ENCODE data around the gene PTPRN2.

Gene PTPRN2

GRCh38 chr7:158193446-158193845, 394.2 kb downstream of the PTPRN2 start:
- H3K36me3 ChIP-seq (ENCODE audit: insufficient read depth, low read length), result no peaks in the 10 kb centered on the region
- H3K27me3 ChIP-seq (ENCODE audit: control insufficient read depth, insufficient read depth, low read length), result no peaks in the 10 kb centered on the region
- no peak overlapping the region for H3K9ac ChIP-seq (ENCODE audit: low read depth, low read length)
- H3K4me3 ChIP-seq (ENCODE audit: low read length), result no peak overlapping the region
- H3K4me2 ChIP-seq (ENCODE audit: low read length), result no peak overlapping the region
- peaks cover 8% of the 10 kb centered on the region for H3K9me3 ChIP-seq (replicated peaks; ENCODE audit: low read length)
- no peaks in the 10 kb centered on the region for H3K4me1 ChIP-seq (ENCODE audit: control insufficient read depth, insufficient read depth, low read length)

- Histone ChIP-seq H3K4me3 (ENCODE audit: low read length) (no peak overlapping the region), H3K4me2 (ENCODE audit: low read length) (no peak overlapping the region), H3K27me3 (ENCODE audit: control insufficient read depth, insufficient read depth, low read length) (no peaks in the 10 kb centered on the region), H3K36me3 (ENCODE audit: insufficient read depth, low read length) (no peaks in the 10 kb centered on the region), H3K4me1 (ENCODE audit: control insufficient read depth, insufficient read depth, low read length) (no peaks in the 10 kb centered on the region), H3K9me3 (replicated peaks; ENCODE audit: low read length) (peaks cover 3% of the 10 kb centered on the region), H3K9ac (ENCODE audit: low read depth, low read length) (no peak overlapping the region)
Measured at GRCh38 chr7:158192956-158193355, 394.7 kb downstream of the PTPRN2 start.

- Histone ChIP-seq H3K9me3 (replicated peaks; ENCODE audit: low read length) (peaks cover 3% of the 10 kb centered on the region), H3K9ac (ENCODE audit: low read depth, low read length) (no peak overlapping the region)
Measured at GRCh38 chr7:158192184-158192835, 395.3 kb downstream of the PTPRN2 start.

GRCh38 chr7:158191671-158192070, 396.0 kb downstream of the PTPRN2 start:
- H3K9ac ChIP-seq (ENCODE audit: low read depth, low read length), result no peak overlapping the region
- no peaks in the 10 kb centered on the region for H3K4me1 ChIP-seq (ENCODE audit: control insufficient read depth, insufficient read depth, low read length)
- peaks cover 3% of the 10 kb centered on the region for H3K9me3 ChIP-seq (replicated peaks; ENCODE audit: low read length)

More at GRCh38 chr7:158192184-158192835, 395.3 kb downstream of the PTPRN2 start:
- no peaks in the 10 kb centered on the region for H3K4me1 ChIP-seq (ENCODE audit: control insufficient read depth, insufficient read depth, low read length)
- no peak overlapping the region for H3K4me2 ChIP-seq (ENCODE audit: low read length)
- no peaks in the 10 kb centered on the region for H3K36me3 ChIP-seq (ENCODE audit: insufficient read depth, low read length)
- H3K27me3 ChIP-seq (ENCODE audit: control insufficient read depth, insufficient read depth, low read length), result no peaks in the 10 kb centered on the region
- H3K4me3 ChIP-seq (ENCODE audit: low read length), result no peak overlapping the region

GRCh38 chr7:158190756-158191155, 396.9 kb downstream of the PTPRN2 start:
- Histone ChIP-seq H3K9ac (ENCODE audit: low read depth, low read length) (no peak overlapping the region), H3K27me3 (ENCODE audit: control insufficient read depth, insufficient read depth, low read length) (no peaks in the 10 kb centered on the region), H3K4me3 (ENCODE audit: low read length) (no peak overlapping the region), H3K36me3 (ENCODE audit: insufficient read depth, low read length) (no peaks in the 10 kb centered on the region), H3K4me1 (ENCODE audit: control insufficient read depth, insufficient read depth, low read length) (no peaks in the 10 kb centered on the region), H3K4me2 (ENCODE audit: low read length) (no peak overlapping the region), H3K9me3 (replicated peaks; ENCODE audit: low read length) (peaks cover 3% of the 10 kb centered on the region)

More at GRCh38 chr7:158191671-158192070, 396.0 kb downstream of the PTPRN2 start:
- no peaks in the 10 kb centered on the region for H3K36me3 ChIP-seq (ENCODE audit: insufficient read depth, low read length)
- H3K27me3 ChIP-seq (ENCODE audit: control insufficient read depth, insufficient read depth, low read length), result no peaks in the 10 kb centered on the region
- no peak overlapping the region for H3K4me3 ChIP-seq (ENCODE audit: low read length)
- no peak overlapping the region for H3K4me2 ChIP-seq (ENCODE audit: low read length)

- Histone ChIP-seq H3K9me3 (replicated peaks; ENCODE audit: low read length) (peaks cover 3% of the 10 kb centered on the region), H3K9ac (ENCODE audit: low read depth, low read length) (no peak overlapping the region), H3K4me1 (ENCODE audit: control insufficient read depth, insufficient read depth, low read length) (no peaks in the 10 kb centered on the region), H3K36me3 (ENCODE audit: insufficient read depth, low read length) (no peaks in the 10 kb centered on the region), H3K27me3 (ENCODE audit: control insufficient read depth, insufficient read depth, low read length) (no peaks in the 10 kb centered on the region), H3K4me3 (ENCODE audit: low read length) (no peak overlapping the region), H3K4me2 (ENCODE audit: low read length) (no peak overlapping the region)
Measured at GRCh38 chr7:158188676-158189075, 398.9 kb downstream of the PTPRN2 start.

- H3K4me1 ChIP-seq (ENCODE audit: control insufficient read depth, insufficient read depth, low read length), result no peaks in the 10 kb centered on the region
- H3K27me3 ChIP-seq (ENCODE audit: control insufficient read depth, insufficient read depth, low read length), result no peaks in the 10 kb centered on the region
- no peak overlapping the region for H3K4me3 ChIP-seq (ENCODE audit: low read length)
- no peak overlapping the region for H3K9ac ChIP-seq (ENCODE audit: low read depth, low read length)
- peaks cover 11% of the 10 kb centered on the region for H3K9me3 ChIP-seq (replicated peaks; ENCODE audit: low read length)
- no peaks in the 10 kb centered on the region for H3K36me3 ChIP-seq (ENCODE audit: insufficient read depth, low read length)
- H3K4me2 ChIP-seq (ENCODE audit: low read length), result no peak overlapping the region
Measured at GRCh38 chr7:158187694-158187994, 400.0 kb downstream of the PTPRN2 start.

- Histone ChIP-seq H3K27me3 (ENCODE audit: control insufficient read depth, insufficient read depth, low read length) (no peaks in the 10 kb centered on the region), H3K9ac (ENCODE audit: low read depth, low read length) (no peak overlapping the region), H3K4me2 (ENCODE audit: low read length) (no peak overlapping the region), H3K36me3 (ENCODE audit: insufficient read depth, low read length) (no peaks in the 10 kb centered on the region), H3K9me3 (replicated peaks; ENCODE audit: low read length) (peaks cover 15% of the 10 kb centered on the region), H3K4me3 (ENCODE audit: low read length) (no peak overlapping the region), H3K4me1 (ENCODE audit: control insufficient read depth, insufficient read depth, low read length) (no peaks in the 10 kb centered on the region)
Measured at GRCh38 chr7:158186864-158187693, 400.5 kb downstream of the PTPRN2 start.

GRCh38 chr7:158186406-158186805, 401.2 kb downstream of the PTPRN2 start:
- H3K27me3 ChIP-seq (ENCODE audit: control insufficient read depth, insufficient read depth, low read length), result no peaks in the 10 kb centered on the region
- H3K9ac ChIP-seq (ENCODE audit: low read depth, low read length), result no peak overlapping the region
- no peak overlapping the region for H3K4me2 ChIP-seq (ENCODE audit: low read length)
- H3K9me3 ChIP-seq (replicated peaks; ENCODE audit: low read length), result peaks cover 15% of the 10 kb centered on the region
- no peaks in the 10 kb centered on the region for H3K36me3 ChIP-seq (ENCODE audit: insufficient read depth, low read length)
- H3K4me1 ChIP-seq (ENCODE audit: control insufficient read depth, insufficient read depth, low read length), result no peaks in the 10 kb centered on the region
- no peak overlapping the region for H3K4me3 ChIP-seq (ENCODE audit: low read length)

- H3K9me3 ChIP-seq (replicated peaks; ENCODE audit: low read length), result peaks cover 15% of the 10 kb centered on the region
- H3K9ac ChIP-seq (ENCODE audit: low read depth, low read length), result no peak overlapping the region
- no peak overlapping the region for H3K4me2 ChIP-seq (ENCODE audit: low read length)
- H3K27me3 ChIP-seq (ENCODE audit: control insufficient read depth, insufficient read depth, low read length), result no peaks in the 10 kb centered on the region
- no peaks in the 10 kb centered on the region for H3K4me1 ChIP-seq (ENCODE audit: control insufficient read depth, insufficient read depth, low read length)
- H3K4me3 ChIP-seq (ENCODE audit: low read length), result no peak overlapping the region
- H3K36me3 ChIP-seq (ENCODE audit: insufficient read depth, low read length), result no peaks in the 10 kb centered on the region
Measured at GRCh38 chr7:158185653-158186052, 402.0 kb downstream of the PTPRN2 start.

- no peak overlapping the region for H3K4me3 ChIP-seq (ENCODE audit: low read length)
- no peaks in the 10 kb centered on the region for H3K27me3 ChIP-seq (ENCODE audit: control insufficient read depth, insufficient read depth, low read length)
- no peak overlapping the region for H3K4me2 ChIP-seq (ENCODE audit: low read length)
- no peaks in the 10 kb centered on the region for H3K36me3 ChIP-seq (ENCODE audit: insufficient read depth, low read length)
- H3K9ac ChIP-seq (ENCODE audit: low read depth, low read length), result no peak overlapping the region
- no peaks in the 10 kb centered on the region for H3K4me1 ChIP-seq (ENCODE audit: control insufficient read depth, insufficient read depth, low read length)
- H3K9me3 ChIP-seq (replicated peaks; ENCODE audit: low read length), result peaks cover 12% of the 10 kb centered on the region
Measured at GRCh38 chr7:158183431-158183830, 404.2 kb downstream of the PTPRN2 start.
